Left colon (tissue), 2 donors: ENCODE data around the gene ODF2L. TPM values are rescaled to one million over a fixed set of nuclear protein-coding genes. Genes with fewer than 3 reads are reported as not detected.
A peak's percentile ranks its signal among the peaks of the same experiment; 100 is the strongest.
"Not testable (repeated sequence)": the region's sequence is repeated elsewhere in the genome, so short reads cannot be mapped to it uniquely, and the experiment has no call there.

Source experiments
- ATAC-seq: fragments of 200-7000 bp; cut with Tn5 transposase; one replicate; pipeline ENCODE4 v1.9.1; 2020; ENCODE audit warnings: mild to moderate bottlenecking, moderate library complexity
- DNase-seq, 2 donors: peaks; one replicate each; pipeline ENCODE4 v3.0.0-alpha.2; 2020
- intact Hi-C, 2 donors: fragments of 100-400 bp; cut with DNase I in 1 of 2; cut with micrococcal nuclease in 1 of 2; formaldehyde crosslinking; loops; one replicate each; pipeline versions ENCODE4 v1.11.2 to v1.14.0; 2022; cut with DNase I, micrococcal nuclease
- total RNA-seq, 2 donors: library from RNA; stranded (reverse); fragmentation: NEBNext Ultra II Directional; extraction: Animal tissue kit (Norgen Biotek cat#: 25700); gene quantifications; one replicate each; pipeline ENCODE4 v1.2.1, GENCODE V29; 2021
- donor health status: DM: no; HTN: no; CAD: no.
- donor health status: DM: yes; HTN: yes; CAD: no.

The ODF2L gene
- total RNA-seq, 2 donors from 2014 or later = 33.0 to 49.9 TPM

- no peak for ATAC-seq
- intact Hi-C loops = no loop called here
These were observed 1.7 kb downstream of the ODF2L start for GRCh38 chr1:86394416-86394815.

GRCh38 chr1:86389307-86389706 lies 6.8 kb downstream of the ODF2L start:
- DNase-seq (no peak), ATAC-seq (no peak)
- intact Hi-C loops = no loop called here

More at GRCh38 chr1:86394416-86394815, 1.7 kb downstream of the ODF2L start:
- DNase-seq = no peak

GRCh38 chr1:86388777-86389176 lies 7.3 kb downstream of the ODF2L start:
- no peak for DNase-seq
- intact Hi-C loops = no loop called here
- ATAC-seq = no peak

- intact Hi-C loops = no loop called here
- no peak for ATAC-seq
- no peak for DNase-seq
These were observed 8.1 kb downstream of the ODF2L start for GRCh38 chr1:86387916-86388627.

GRCh38 chr1:86382878-86383277 lies 13.2 kb downstream of the ODF2L start:
- ATAC-seq = no peak
- intact Hi-C loops = loop anchor here in 1 of 2 donors (5.0 kb wide), 1 partner anchor 124 kb away; no protein-coding TSS in a partner anchor
- DNase-seq = no peak

GRCh38 chr1:86381223-86381622 lies 14.9 kb downstream of the ODF2L start:
- no peak for DNase-seq
- intact Hi-C loops = loop anchor here in 1 of 2 donors (5.0 kb wide), 1 partner anchor 126 kb away; no protein-coding TSS in a partner anchor
- peak; percentile 94 for ATAC-seq

GRCh38 chr1:86380257-86380861 lies 15.8 kb downstream of the ODF2L start:
- ATAC-seq (peak; percentile 88), DNase-seq (no peak)
- intact Hi-C loops = loop anchor here in 1 of 2 donors (5.0 kb wide), 1 partner anchor 127 kb away; no protein-coding TSS in a partner anchor

- DNase-seq = no peak
- intact Hi-C loops = no loop called here
- no peak for ATAC-seq
These were observed 17.3 kb downstream of the ODF2L start for GRCh38 chr1:86378813-86379212.

GRCh38 chr1:86377341-86377740 lies 18.8 kb downstream of the ODF2L start:
- DNase-seq (no peak), ATAC-seq (no peak)
- intact Hi-C loops = no loop called here

GRCh38 chr1:86375688-86376087 lies 20.4 kb downstream of the ODF2L start:
- ATAC-seq = no peak
- DNase-seq = no peak
- intact Hi-C loops = no loop called here

- no peak for DNase-seq
- ATAC-seq = no peak
- intact Hi-C loops = no loop called here
These were observed 25.5 kb downstream of the ODF2L start for GRCh38 chr1:86370601-86371022.

- DNase-seq (no peak), ATAC-seq (no peak)
- intact Hi-C loops = no loop called here
These were observed 30.2 kb downstream of the ODF2L start for GRCh38 chr1:86365896-86366295.

- no peak for ATAC-seq
- intact Hi-C loops = no loop called here
- DNase-seq = no peak
These were observed 33.3 kb downstream of the ODF2L start for GRCh38 chr1:86362807-86363206.

GRCh38 chr1:86357796-86358195 lies 38.3 kb downstream of the ODF2L start:
- no peak for DNase-seq
- intact Hi-C loops = no loop called here
- ATAC-seq = no peak

GRCh38 chr1:86356247-86356646 lies 39.9 kb downstream of the ODF2L start:
- ATAC-seq = no peak
- intact Hi-C loops = no loop called here
- no peak for DNase-seq

GRCh38 chr1:86352086-86352485 lies 44.0 kb downstream of the ODF2L start:
- DNase-seq (no peak), ATAC-seq (no peak)
- intact Hi-C loops = no loop called here

GRCh38 chr1:86350230-86350629 lies 45.9 kb downstream of the ODF2L start:
- DNase-seq, ATAC-seq, intact Hi-C loops: not testable (repeated sequence)

- ATAC-seq (no peak), DNase-seq (no peak)
- intact Hi-C loops = no loop called here
These were observed 49.7 kb downstream of the ODF2L start for GRCh38 chr1:86346388-86346787.

- no peak for DNase-seq
- intact Hi-C loops = no loop called here
- ATAC-seq = no peak
These were observed 51.1 kb downstream of the ODF2L start for GRCh38 chr1:86345042-86345441.

GRCh38 chr1:86339906-86340305 lies 56.2 kb downstream of the ODF2L start:
- DNase-seq = no peak
- intact Hi-C loops = no loop called here
- ATAC-seq = no peak
